GM18498 (cell line): ENCODE data around the gene FMO4.
"Not testable (repeated sequence)": the region's sequence is repeated elsewhere in the genome, so short reads cannot be mapped to it uniquely, and the experiment has no call there.

Source experiments
- ATAC-seq: cut with Tn5 transposase; IDR thresholded peaks from one replicate; pipeline ENCODE4 v1.9.1; 2021; ENCODE audit warnings: mild to moderate bottlenecking, moderate library complexity; ENCODE audit not compliant: unreplicated experiment

FMO4 gene

DNA sequence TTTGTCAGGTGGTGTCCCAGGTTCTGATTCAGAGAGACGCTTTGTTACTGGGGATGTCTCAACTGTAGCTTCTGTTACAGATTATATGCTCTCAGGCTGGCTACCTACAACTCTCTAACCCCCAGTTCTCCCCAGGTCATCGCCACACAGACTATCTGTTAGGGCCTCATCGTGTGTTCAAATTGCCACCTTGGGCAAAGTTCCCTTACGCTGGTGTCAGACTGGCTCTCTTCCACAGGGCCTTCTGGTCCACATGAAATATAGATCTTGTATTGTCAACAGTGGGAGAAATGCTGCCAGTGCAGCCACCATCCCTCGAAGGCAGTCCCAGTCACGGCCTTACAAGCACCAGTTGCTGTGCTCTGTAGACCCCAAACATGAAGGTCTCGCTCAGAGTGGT lies 15.3 kb downstream of the FMO4 start:
- ATAC-seq, result no peak

DNA sequence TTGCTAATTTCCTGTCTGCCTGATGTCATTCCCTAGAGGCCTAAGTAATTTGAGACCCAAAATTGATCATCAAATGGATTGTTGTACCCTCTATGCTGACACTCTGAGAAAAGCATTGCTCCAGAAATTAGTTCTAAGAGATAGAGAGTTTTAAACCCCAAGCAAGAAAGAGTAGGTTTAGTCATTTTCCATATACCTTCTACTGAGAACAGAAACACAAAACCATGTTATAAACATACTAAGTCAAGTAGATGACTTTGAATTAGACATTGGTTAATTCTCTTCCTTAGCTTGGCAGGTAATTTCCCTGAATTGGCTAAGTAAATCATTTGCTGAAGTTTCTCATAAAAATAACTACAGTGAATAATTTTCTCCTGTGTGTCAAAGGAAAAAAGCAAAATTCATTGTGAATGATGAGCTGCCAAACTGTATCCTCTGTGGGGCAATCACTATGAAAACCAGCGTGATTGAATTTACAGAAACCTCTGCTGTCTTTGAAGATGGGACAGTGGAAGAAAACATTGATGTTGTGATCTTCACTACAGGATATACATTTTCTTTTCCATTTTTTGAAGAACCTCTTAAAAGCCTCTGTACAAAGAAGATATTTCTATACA lies 20.1 kb downstream of the FMO4 start:
- ATAC-seq, result no peak

DNA sequence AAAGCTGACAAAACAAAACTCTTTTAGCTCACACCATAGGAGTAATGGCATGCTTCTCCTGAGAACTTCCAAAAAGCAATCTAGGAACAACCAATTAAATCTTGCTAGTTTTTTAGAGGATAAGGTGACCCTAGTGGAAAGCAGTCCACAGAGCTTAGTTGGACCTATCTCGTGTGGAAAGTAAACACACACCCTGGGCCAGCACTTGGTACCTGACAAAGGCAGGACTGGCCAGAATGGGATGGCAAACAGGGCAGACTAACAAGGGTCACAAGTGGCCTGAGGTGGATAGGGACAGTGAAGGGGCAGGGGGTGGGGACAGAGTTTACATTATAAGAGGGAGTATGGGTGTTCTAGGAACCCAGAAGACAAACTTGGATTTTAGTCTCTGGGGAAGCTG lies 22.0 kb downstream of the FMO4 start:
- ATAC-seq, result no peak

DNA sequence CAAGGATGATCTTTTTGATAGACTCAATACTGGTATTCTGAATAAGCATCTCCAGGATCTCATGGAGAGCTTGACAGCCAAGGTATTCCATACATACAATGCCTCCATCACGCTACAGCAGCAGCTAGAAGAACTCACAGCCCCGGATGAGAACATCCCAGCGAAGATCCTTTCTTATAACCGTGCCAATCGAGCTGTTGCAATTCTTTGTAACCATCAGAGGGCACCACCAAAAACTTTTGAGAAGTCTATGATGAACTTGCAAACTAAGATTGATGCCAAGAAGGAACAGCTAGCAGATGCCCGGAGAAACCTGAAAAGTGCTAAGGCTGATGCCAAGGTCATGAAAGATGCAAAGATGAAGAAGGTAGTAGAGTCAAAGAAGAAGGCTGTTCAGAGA lies 25.4 kb downstream of the FMO4 start:
- not testable (repeated sequence) for ATAC-seq

DNA sequence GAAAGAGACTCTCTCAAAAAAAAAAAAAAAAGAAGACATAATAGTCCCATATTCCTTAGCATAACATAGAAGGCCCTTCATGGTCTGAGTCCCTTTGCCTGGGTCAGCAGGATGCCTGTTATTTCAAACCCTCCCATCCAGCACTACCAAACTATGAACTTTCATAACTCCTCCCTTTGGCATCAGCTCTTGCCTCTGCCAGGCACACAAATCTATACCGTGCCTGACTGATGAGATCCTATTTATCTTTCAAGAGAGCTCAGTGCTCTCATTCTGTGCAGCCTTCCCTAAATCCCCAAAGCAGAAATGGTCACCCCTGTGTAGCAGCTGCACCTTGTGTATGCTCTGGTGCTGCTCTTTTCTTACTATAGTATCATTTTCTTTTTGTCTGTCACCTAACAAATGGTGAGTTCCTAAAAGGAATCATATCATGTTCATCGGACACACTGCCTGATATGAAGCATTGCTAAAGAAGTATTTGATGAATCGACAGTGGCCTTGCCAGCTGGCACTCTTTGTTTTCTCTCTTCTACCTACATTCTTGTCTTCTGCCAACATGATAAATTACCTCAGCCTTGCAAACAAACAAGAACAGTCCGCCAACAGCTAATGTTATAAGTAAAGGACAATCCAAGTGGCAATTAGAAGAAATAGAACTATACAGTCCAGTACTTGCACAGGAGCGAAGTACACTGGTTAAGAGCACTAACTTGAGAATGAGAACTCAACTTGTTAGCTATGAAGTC lies 29.9 kb downstream of the FMO4 start:
- no peak for ATAC-seq

DNA sequence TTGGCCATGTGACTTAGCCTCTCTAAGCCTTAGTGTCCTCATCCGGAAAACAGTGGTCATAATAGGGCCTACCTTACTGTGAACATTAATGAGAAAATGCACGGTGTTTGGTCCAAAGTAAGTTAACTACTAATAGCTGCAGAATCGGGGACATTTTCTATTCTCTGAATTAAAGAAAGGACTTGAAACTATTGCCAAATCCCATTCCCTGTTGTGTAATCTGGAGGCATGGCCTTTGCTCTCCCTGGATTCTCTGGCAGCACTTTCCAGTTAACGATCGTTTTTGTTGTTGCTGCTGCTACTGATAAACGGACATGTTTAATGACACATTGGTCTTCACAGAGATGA lies 30.5 kb downstream of the FMO4 start:
- ATAC-seq, result no peak

DNA sequence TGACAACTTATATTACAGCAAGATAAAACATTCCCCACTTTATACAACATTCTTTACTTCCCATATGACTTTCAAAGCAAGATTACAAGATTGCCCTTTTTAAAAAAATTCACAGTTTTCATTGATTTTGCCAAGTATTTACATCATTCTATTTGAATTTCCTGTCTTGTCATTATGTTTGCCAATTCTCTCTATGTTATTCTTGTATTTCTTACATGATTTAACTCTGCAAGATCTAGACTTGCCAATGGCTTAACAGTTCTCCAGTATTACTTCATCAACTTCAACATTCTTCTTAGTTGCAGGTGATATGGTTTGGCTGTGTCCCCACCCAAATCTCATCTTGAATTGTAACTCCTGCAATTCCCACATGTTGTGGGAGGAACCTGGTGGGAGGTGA lies 31.6 kb downstream of the FMO4 start:
- ATAC-seq, result no peak

DNA sequence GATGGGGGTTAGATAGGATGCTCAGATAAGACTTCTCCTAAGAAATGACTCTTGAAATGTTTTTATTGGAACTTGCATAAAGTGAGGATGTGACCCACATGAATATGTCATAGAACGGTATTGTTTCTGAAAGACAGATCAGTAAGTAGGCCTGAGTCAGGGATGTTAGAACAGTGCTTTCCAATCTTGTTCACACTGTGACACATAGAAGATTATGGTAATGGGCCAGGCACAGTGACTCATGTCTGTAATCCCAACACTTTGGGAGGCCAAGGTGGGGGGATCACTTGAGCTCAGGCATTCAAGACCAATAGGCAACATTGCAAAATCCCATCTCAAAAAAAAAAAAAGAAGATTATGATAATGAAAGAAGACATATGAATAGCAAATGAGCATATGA lies 32.9 kb downstream of the FMO4 start:
- ATAC-seq, result no peak

DNA sequence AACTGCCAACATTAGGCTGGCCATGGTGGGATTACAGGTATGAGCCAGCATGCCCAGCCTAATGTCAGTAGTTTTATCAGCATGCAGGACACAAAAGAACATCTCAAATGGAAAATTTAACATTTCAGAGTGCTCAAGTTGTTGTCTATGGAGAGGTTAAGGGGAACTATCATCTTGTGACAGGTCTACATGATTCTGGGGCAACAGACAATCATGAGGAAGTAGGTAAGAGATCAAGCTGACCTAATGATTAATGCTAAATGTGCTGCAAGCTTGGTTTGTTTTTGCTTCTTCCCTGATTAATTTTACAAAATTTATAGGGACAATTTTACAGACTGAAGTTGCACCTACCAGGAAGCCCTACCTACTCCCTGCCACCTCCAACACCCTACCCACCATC lies 36.6 kb downstream of the FMO4 start:
- no peak for ATAC-seq

DNA sequence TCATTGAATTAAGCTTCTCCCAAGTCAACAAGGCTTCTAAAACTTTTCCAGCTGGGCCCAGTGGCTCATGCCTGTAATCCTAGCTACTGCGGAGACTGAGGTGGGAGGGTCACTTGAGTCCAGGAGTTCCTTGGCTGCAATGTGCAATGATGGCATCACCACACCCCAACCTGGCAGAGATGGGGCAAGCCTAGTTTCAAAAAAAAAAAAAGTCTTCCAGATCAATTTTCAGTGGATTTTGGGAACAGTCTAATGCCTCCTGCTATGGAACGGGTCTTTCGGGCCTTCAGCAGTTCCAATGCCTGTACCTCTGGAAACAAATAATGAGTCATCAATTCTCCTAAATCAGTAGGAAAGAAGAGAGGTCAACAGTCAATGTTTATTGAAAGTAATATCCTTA lies 38.0 kb downstream of the FMO4 start:
- ATAC-seq, result no peak

DNA sequence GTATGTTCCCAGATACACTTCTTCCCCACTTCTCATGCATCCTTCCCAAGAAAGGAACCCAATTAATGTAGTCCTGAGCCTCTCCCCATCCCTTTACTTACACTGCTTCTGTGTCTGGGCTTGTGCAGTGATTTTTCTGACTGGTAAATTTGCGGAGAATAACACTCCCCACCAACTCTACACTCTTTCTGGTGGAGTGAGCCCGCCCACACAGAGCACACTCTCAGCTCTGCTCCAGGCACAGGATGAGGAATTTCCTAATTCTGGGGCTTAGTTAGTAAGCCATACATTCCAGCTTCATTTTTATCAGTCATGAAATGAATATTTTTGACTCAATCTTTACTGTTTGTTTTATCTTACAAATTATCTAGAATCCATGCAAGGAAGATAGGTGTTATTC lies 38.6 kb downstream of the FMO4 start:
- no peak for ATAC-seq

DNA sequence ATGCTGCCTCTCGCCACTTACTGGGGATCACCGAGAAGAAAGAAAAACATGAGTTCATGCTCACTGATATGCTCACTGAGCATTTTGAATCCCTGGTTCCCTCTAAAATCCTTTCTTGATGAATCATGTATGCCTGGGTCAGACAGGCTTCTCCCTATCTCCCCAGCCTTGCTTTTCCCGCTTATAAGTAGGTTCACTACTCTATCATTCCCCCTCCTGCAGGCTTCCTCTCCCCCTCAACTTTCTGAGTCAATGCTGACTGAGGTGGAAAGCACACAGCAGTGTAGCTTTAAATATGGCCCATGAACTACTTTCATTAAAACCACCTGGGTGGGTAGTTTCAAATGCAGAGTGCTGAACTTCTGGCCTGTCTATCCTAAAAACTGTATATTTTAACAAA lies 41.7 kb downstream of the FMO4 start:
- ATAC-seq, result no peak

DNA sequence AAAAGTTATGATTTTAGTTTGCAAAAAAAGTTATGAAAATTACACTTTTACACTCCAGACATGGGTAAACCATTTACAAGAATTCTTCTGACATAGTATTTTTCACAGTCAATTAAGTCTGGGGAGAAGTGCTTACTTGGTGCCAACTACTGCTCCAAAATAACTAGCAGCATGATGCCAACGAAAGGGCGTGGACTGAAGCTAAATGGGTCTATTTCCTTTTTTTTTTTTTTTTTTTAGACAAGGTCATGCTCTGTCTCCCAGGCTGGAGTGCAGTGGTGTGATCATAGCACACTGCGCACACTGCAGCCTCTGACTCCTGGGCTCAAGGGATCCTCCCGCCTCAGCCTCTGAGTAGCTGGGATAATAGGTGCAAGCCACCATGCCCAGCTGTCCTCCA lies 43.2 kb downstream of the FMO4 start:
- ATAC-seq, result no peak

DNA sequence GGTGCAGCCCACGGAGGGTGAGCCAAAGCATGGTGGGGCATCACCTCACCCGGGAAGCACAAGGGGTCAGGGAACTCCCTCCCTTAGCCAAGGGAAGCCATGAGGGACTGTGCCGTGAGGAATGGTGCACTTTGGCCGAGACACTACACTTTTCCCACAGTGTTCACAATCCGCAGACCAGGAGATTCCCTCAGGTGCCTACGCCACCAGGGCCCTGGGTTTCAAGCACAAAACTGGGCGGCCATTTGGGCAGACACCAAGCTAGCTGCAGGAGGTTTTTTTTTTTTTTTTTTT lies 45.3 kb downstream of the FMO4 start:
- ATAC-seq, result not testable (repeated sequence)

DNA sequence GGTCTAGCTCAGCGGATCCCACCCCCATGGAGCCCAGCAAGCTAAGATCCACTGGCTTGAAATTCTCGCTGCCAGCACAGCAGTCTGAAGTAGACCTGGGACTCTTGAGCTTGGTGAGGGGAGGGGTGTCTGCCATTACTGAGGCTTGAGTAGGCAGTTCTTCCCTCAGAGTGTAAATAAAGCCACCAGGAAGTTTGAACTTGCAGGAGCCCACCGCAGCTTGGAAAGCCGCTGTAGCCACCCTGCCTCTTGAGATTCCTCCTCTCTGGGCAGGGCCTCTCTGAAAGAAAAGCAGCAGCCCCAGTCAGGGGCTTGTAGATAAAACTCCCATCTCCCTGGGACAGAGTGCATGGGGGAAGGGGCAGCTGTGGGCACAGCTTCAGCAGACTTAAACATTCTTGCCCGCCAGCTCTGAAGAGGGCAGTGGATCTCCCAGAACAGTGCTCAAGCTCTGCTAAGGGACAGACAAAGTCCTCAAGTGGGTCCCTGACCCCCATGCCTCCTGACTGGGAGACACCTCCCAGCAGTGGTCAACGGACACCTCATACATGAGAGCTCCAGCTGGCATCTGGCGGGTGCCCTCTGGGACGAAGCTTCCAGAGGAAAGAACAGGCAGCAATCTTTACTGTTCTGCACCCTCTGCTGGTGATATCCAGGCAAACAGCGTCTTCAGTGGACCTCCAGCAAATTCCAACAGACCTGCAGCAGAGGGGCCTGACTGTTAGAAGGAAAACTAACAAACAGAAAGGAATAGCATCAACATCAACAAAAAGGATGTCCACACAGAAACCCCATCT lies 45.9 kb downstream of the FMO4 start:
- ATAC-seq, result not testable (repeated sequence)

DNA sequence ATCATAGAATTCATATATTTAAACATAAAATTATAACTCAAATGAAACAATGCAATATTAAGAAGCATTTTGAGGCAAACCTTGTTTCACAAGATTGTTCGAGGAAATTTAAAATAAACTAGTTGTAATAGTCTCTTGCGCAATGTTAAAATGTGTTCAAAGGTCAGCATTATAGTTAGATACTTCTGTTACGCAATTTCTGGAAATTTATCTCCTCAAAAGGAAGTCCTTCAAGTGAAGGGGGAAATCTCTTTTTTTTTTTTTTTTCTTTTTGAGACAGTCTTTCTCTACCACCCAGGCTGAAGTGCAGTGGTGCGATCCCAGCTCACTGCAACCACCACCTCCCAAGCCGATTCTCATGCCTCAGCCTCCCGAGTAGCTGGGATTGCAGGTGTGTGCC lies 52.1 kb downstream of the FMO4 start:
- ATAC-seq, result no peak

DNA sequence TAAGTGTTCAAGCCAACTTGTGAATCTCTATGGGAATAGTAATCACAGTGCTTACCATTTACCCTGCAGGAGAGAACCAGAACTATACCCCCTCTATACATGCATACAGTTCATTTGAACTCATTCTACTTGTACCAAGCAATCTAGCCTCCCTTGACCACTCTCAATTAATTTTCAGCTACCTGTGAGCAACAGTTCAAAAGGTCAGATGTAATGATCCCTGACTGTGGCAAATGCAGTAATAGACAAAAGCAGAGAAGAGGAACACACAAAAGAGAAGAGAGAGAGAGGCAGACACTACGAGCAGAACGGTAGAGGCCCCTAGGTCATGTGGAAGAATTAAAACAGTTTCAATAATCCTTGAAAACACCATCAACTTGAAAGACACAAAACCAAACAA lies 52.8 kb downstream of the FMO4 start:
- no peak for ATAC-seq

DNA sequence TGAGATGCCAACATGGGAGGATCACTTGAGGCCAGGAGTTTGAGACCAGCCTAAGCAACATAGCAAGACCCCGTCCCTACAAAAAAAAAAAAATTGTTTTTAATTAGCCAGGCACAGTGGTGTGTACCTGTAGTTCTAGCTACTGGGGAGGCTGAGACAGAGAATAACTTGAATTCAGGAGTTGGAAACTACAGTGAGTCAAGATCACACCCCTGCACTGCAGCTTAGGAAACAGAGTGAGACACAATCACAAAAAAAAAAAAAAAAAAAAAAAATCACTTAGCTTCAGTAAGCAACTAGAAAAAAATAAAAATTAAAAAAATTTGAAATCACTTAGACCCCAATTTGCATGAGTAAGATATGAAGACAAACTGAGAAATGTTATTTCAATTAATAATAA lies 53.5 kb downstream of the FMO4 start:
- ATAC-seq, result no peak

DNA sequence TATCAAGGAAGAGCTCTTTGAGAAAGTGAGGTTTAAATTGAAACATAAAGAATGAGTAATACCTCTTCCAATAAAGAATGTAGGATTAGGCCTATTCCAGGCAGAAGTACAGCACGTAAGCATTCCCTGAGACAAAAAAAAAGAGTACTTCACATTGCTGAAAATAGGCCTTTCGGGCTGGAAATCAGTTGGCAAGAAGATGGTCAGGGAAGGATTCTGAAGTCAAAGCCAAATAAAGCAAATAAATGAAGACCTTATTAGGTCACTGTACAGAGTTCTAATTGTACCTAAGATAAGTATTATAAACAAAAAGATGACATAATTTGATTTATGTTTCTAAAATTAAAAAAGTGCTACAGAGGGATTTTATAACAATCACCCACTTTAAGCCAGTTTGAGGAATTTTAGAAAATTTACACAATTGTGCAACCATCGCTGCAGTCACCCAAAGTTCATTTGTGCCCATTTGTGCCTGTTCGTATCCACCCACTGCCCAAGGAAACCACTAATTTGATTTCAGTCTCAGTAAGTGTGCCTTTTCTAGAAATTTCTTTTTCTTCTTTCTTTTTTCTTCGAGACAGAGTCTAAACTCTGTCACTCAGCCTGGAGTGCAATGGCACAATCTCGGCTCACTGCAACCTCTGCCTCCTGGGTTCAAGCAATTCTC lies 58.6 kb downstream of the FMO4 start:
- no peak for ATAC-seq

DNA sequence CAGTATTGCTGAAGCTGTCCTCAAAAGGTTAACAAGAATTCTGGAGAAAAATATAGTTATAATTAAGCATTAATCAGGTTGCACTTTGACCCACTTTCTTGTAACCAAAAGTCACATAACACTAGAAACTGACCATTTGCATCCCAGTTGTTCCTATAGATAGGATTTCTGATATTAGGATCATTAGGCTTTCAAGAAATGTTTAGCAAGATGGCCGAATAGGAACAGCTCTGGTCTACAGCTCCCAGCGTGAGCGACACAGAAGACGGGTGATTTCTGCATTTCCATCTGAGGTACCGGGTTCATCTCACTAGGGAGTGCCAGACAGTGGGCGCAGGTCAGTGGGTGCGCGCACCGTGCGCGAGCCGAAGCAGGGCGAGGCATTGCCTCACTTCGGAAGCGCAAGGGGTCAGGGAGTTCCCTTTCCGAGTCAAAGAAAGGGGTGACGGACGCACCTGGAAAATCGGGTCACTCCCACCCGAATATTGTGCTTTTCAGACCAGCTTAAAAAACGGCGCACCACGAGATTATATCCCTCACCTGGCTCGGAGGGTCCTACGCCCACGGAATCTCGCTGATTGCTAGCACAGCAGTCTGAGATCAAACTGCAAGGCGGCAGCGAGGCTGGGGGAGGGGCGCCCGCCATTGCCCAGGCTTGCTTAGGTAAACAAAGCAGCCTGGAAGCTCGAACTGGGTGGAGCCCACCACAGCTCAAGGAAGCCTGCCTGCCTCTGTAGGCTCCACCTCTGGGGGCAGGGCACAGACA lies 59.6 kb downstream of the FMO4 start:
- not testable (repeated sequence) for ATAC-seq

DNA sequence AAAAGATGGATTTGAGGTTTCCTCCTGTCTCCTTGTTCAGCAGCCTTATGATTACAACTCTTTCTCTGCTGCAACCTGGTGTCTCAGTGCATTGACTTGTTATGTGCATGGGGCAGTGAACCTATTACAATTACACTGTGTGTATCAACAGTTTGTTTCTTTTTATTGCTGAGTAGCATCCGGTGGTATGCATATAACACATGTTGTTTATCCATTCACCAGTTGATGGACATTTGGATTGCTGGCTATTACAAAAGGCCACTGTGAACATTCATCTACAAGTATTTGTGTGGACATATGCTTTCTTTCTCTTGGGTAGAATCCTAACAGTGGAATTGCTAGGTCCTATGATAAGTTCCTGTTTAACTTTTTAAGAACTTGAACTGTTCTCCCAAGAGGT lies 65.9 kb downstream of the FMO4 start:
- no peak for ATAC-seq
